SK-N-SH (cell line): Measurements from ENCODE around the gene H2BW1. TPM values are rescaled to one million over a fixed set of nuclear protein-coding genes. Genes with fewer than 3 reads are reported as not detected.

Source experiments
- CTCF ChIA-PET: fragments of 300-600, 350-600 bp; formaldehyde crosslinking; extraction: SDS; loops from one replicate; lab custom pipeline; 2021; lab: Yijun Ruan, JAX
- POLR2A ChIA-PET: fragments of 350-600 bp; sonication (Branson Sonifier 250); formaldehyde crosslinking; extraction: SDS; loops from one replicate; lab custom pipeline; 2020; ENCODE audit warnings: antibody characterized with exemption, inconsistent platforms; lab: Yijun Ruan, JAX
- DNase-seq: peaks from one replicate; pipeline ENCODE4 v3.0.0; 2012
- H2AFZ ChIP-seq: fragments of 200-600 bp; sonication (generic); 2 replicates; pipeline ENCODE4 v1.8.1; 2016; ENCODE audit warnings: antibody characterized with exemption, mild to moderate bottlenecking, low read depth
- H3F3A ChIP-seq: fragments of 200-600 bp; sonication (generic); replicated peaks from 2 replicates; pipeline ENCODE3; 2016; ENCODE audit warnings: antibody characterized with exemption, mild to moderate bottlenecking; ENCODE audit not compliant: insufficient read depth
- H3K27ac ChIP-seq, 2 experiments: fragments of 200-500 bp in 1 of 2; fragments of 200-600 bp in 1 of 2; sonication (Bioruptor generic) in 1 of 2; sonication (generic), shearing (Covaris generic) in 1 of 2; 2 replicates each; pipeline versions ENCODE4 v1.5.1 to v1.6.1; 2014 to 2016; ENCODE audit warnings: low read depth in 2 of 2, inconsistent platforms in 1 of 2, low read length in 1 of 2, mild to moderate bottlenecking in 1 of 2, mixed read lengths in 1 of 2
- H3K27me3 ChIP-seq: fragments of 200-600 bp; sonication (generic), shearing (Covaris generic); 2 replicates; pipeline ENCODE4 v1.6.1; 2016; ENCODE audit warnings: mixed run types; ENCODE audit not compliant: insufficient read depth
- H3K36me3 ChIP-seq, 2 experiments: fragments of 200-500 bp in 1 of 2; fragments of 200-600 bp in 1 of 2; sonication (Bioruptor generic) in 1 of 2; sonication (generic) in 1 of 2; replicated peaks in 1 of 2; 2 replicates each; pipeline versions ENCODE3 to v1.5.1; 2014 to 2016; ENCODE audit warnings: low read length in 1 of 2, mild to moderate bottlenecking in 1 of 2; ENCODE audit not compliant: insufficient read depth in 2 of 2, control insufficient read depth in 1 of 2
- H3K4me1 ChIP-seq, 2 experiments: fragments of 200-500 bp in 1 of 2; fragments of 200-600 bp in 1 of 2; sonication (Bioruptor generic) in 1 of 2; sonication (generic), shearing (Covaris generic) in 1 of 2; 2 replicates each; pipeline versions ENCODE4 v1.5.1 to v1.6.1; 2014 to 2016; ENCODE audit warnings: low read depth in 1 of 2, low read length in 1 of 2, mixed run types in 1 of 2; ENCODE audit not compliant: insufficient read depth in 2 of 2, control insufficient read depth in 1 of 2
- H3K4me2 ChIP-seq: fragments of 200-600 bp; sonication (generic), shearing (Covaris generic); 2 replicates; pipeline ENCODE4 v1.6.1; 2017; ENCODE audit warnings: mixed run types
- H3K4me3 ChIP-seq, 2 experiments: fragments of 200-500 bp in 1 of 2; fragments of 200-600 bp in 1 of 2; sonication (Bioruptor generic) in 1 of 2; sonication (generic), shearing (Covaris generic) in 1 of 2; 2 replicates each; pipeline versions ENCODE4 v1.5.1 to v1.8.1; 2014 to 2016; ENCODE audit warnings: low read depth in 2 of 2, inconsistent platforms in 1 of 2, low read length in 1 of 2, mild to moderate bottlenecking in 1 of 2, mixed read lengths in 1 of 2, moderate library complexity in 1 of 2
- H3K79me2 ChIP-seq: fragments of 200-600 bp; sonication (generic); 2 replicates; pipeline ENCODE4 v1.8.1; 2017; ENCODE audit warnings: mild to moderate bottlenecking; ENCODE audit not compliant: insufficient read depth
- H3K9ac ChIP-seq: fragments of 200-600 bp; sonication (generic); 2 replicates; pipeline ENCODE4 v1.6.1; 2017; ENCODE audit warnings: mixed run types
- H3K9me2 ChIP-seq: fragments of 200-600 bp; sonication (generic); 2 replicates; pipeline ENCODE4 v1.6.1; 2017; ENCODE audit warnings: mixed run types
- H3K9me3 ChIP-seq: fragments of 200-600 bp; sonication (generic); 2 replicates; pipeline ENCODE4 v1.6.1; 2017; ENCODE audit warnings: mixed run types, mild to moderate bottlenecking, moderate library complexity
- H4K20me1 ChIP-seq: fragments of 200-600 bp; sonication (generic); 2 replicates; pipeline ENCODE4 v1.6.1; 2017; ENCODE audit warnings: mild to moderate bottlenecking, mixed run types; ENCODE audit not compliant: insufficient read depth
- ELF1 ChIP-seq: IDR thresholded peaks from 2 replicates; pipeline ENCODE4 v1.4.0; 2012
- EP300 ChIP-seq, 2 experiments: IDR thresholded peaks; 2 replicates each; pipeline versions ENCODE4 v1.4.0 to v1.6.1; 2012; ENCODE audit warnings: borderline replicate concordance in 1 of 2, low read depth in 1 of 2, low read length in 1 of 2
- EZH2phosphoT487 ChIP-seq: fragments of 200-600 bp; sonication (generic); IDR thresholded peaks from 2 replicates; pipeline ENCODE4 v1.6.1; 2017; ENCODE audit warnings: low read depth, mixed run types, mild to moderate bottlenecking, antibody characterized with exemption, moderate library complexity, borderline replicate concordance
- FOXM1 ChIP-seq: IDR thresholded peaks from 2 replicates; pipeline ENCODE4 v1.4.0; 2012; ENCODE audit warnings: low read depth, mild to moderate bottlenecking
- GATA2 ChIP-seq: sonication (generic); formaldehyde crosslinking; IDR thresholded peaks from 2 replicates; pipeline ENCODE4 v1.5.0; 2020; ENCODE audit warnings: mild to moderate bottlenecking, missing genetic modification reagents
- IRF3 ChIP-seq: fragments of 150-350 bp; IDR thresholded peaks from 2 replicates; pipeline ENCODE4 v1.6.1; 2016; ENCODE audit warnings: mild to moderate bottlenecking, low read depth, low read length
- JUND ChIP-seq: IDR thresholded peaks from 2 replicates; pipeline ENCODE4 v1.4.0; 2012
- MEF2A ChIP-seq: IDR thresholded peaks from 2 replicates; pipeline ENCODE4 v1.4.0; 2012; ENCODE audit warnings: low read depth, borderline replicate concordance
- NRF1 ChIP-seq: IDR thresholded peaks from 2 replicates; pipeline ENCODE4 v1.6.1; 2012; ENCODE audit warnings: low read depth, mild to moderate bottlenecking, low read length
- POLR2AphosphoS5 ChIP-seq: IDR thresholded peaks from 2 replicates; pipeline ENCODE4 v1.6.1; 2012; ENCODE audit warnings: low read depth, low read length
- RCOR1 ChIP-seq: fragments of 150-350 bp; IDR thresholded peaks from 2 replicates; pipeline ENCODE4 v1.6.1; 2017; ENCODE audit warnings: antibody characterized with exemption, low read length
- RFX5 ChIP-seq: IDR thresholded peaks from 2 replicates; pipeline ENCODE4 v1.6.1; 2012; ENCODE audit warnings: mild to moderate bottlenecking, improper control_type of control experiment, low read length
- RXRA ChIP-seq: IDR thresholded peaks from 2 replicates; pipeline ENCODE4 v1.4.0; 2012; ENCODE audit warnings: low read depth, mild to moderate bottlenecking, borderline replicate concordance
- TCF12 ChIP-seq: IDR thresholded peaks from 2 replicates; pipeline ENCODE4 v1.4.0; 2012
- TEAD4 ChIP-seq: IDR thresholded peaks from 2 replicates; pipeline ENCODE4 v1.4.0; 2012; ENCODE audit warnings: mild to moderate bottlenecking, borderline replicate concordance; ENCODE audit not compliant: insufficient read depth
- YY1 ChIP-seq: IDR thresholded peaks from 2 replicates; pipeline ENCODE4 v1.4.0; 2012; ENCODE audit warnings: low read depth, mild to moderate bottlenecking
- WGBS: methylation state at CpG from one replicate; pipeline ENCODE4 v1.1.6; 2017; ENCODE audit warnings: low lambda C conversion rate; 5-methylcytosine and 5-hydroxymethylcytosine counted together
- polyA plus RNA-seq, 3 experiments: library from polyadenylated mRNA; depleted of rRNA; stranded (reverse); fragments of >200 nt; gene quantifications; 2 replicates each; pipeline ENCODE4 v1.2.3, GENCODE V29; 2012
- TF ChIP-seq, protein P1 (sequence below): IDR thresholded peaks from 2 replicates; pipeline ENCODE4 v1.4.0; 2012; ENCODE audit warnings: low read depth
- TF ChIP-seq, protein P2 (sequence below): IDR thresholded peaks from 2 replicates; pipeline ENCODE4; 2012
- TF ChIP-seq, protein P3 (sequence below): IDR thresholded peaks from 2 replicates; pipeline ENCODE4 v1.6.1; 2012; ENCODE audit warnings: mild to moderate bottlenecking, low read depth, low read length, moderate library complexity

Gene H2BW1
- polyA plus RNA-seq, 1 of the 3 experiments (the other 2 are of a cell fraction) = not detected

DNA sequence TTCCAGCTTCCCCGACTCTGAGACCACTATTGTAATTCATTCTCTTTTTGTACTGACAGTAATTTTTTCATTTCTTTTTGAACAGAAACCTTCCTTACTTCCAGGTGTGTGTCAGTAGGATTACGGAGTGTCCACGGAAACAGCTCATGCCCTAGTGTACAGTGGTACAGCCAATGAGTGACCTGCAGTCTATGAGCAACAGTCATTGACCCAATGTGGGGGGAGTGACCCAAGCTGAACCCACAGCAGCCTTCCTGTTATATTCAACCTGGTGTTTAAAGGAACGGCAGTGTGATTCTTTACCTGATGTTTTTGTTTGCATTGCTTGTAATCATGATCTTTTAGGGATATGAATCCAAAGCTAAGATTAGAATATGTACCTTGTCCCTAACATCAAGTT, 27.5 kb upstream of the H2BW1 start (continued):
- TF ChIP-seq TCF12 = no peak
- TF ChIP-seq IRF3 = no peak
- TF ChIP-seq GATA2 (CRISPR knock-in tag) = no peak
- TF ChIP-seq RFX5 = no peak
- TF ChIP-seq POLR2AphosphoS5 = no peak
- TF ChIP-seq MEF2A = no peak
- TF ChIP-seq RCOR1 = no peak

DNA sequence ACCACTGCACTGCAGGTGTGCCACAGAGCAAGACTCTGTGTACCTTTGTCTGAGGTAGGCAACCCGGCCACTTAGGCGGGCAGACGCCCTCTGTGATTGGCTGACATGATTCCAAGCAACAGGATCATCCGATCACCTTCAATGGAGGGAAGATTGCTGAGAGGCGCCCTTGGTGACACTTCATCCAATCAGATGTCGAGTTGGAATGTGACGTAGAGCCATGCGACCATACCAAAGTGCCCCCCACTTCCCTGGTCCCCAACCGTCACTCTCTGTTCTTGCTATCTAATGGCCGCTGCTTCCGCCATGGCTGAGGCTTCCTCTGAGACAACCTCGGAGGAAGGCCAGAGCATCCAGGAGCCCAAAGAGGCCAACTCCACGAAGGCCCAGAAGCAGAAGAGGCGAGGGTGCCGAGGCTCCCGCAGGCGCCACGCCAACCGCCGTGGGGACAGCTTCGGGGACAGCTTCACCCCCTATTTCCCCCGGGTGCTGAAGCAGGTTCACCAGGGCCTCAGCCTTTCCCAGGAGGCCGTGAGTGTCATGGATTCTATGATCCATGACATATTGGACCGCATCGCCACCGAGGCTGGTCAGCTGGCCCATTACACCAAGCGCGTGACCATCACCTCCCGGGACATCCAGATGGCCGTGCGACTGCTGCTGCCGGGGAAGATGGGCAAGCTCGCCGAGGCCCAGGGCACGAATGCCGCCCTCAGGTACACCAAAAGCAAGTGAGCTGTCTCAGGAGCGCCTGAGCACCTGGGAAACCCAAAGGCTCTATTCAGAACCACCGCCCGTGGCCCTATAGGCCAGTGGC, 26.4 kb upstream of the H2BW1 start, which contains the start of gene H2BW2:
Gene H2BW2, plus strand, starts transcription at position 268 of the 817 bp plus-strand sequence. Its CDS starts 39 bp downstream, at position 307.
- Histone ChIP-seq H3K36me3 (no peaks in the 10 kb centered on the region), H3K4me2 (no peak within 1 kb of the TSS), H4K20me1 (no peaks in the 10 kb centered on the region), H3K27ac (no peak within 1 kb of the TSS), H3K9ac (no peak within 1 kb of the TSS)
- CTCF ChIA-PET = no interaction called here
- POLR2A ChIA-PET = no interaction called here
- no peak for TF ChIP-seq RCOR1
- TF ChIP-seq EP300 (IDR thresholded peaks at IDR 0.05; ENCODE audit: borderline replicate concordance in 1 of 2, low read depth in 1 of 2, low read length in 1 of 2) = no peak
- TF ChIP-seq, protein P1, sequence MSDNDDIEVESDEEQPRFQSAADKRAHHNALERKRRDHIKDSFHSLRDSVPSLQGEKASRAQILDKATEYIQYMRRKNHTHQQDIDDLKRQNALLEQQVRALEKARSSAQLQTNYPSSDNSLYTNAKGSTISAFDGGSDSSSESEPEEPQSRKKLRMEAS = no peak
- no peak for TF ChIP-seq TCF12
- TF ChIP-seq, protein P2, sequence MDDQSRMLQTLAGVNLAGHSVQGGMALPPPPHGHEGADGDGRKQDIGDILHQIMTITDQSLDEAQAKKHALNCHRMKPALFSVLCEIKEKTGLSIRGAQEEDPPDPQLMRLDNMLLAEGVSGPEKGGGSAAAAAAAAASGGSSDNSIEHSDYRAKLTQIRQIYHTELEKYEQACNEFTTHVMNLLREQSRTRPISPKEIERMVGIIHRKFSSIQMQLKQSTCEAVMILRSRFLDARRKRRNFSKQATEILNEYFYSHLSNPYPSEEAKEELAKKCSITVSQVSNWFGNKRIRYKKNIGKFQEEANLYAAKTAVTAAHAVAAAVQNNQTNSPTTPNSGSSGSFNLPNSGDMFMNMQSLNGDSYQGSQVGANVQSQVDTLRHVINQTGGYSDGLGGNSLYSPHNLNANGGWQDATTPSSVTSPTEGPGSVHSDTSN = no peak
- TF ChIP-seq TEAD4 = no peak
- no peak for TF ChIP-seq JUND
- no peak for TF ChIP-seq FOXM1
- TF ChIP-seq EZH2phosphoT487 = no peak
- TF ChIP-seq YY1 = no peak
- TF ChIP-seq RXRA = no peak
- TF ChIP-seq, protein P3, sequence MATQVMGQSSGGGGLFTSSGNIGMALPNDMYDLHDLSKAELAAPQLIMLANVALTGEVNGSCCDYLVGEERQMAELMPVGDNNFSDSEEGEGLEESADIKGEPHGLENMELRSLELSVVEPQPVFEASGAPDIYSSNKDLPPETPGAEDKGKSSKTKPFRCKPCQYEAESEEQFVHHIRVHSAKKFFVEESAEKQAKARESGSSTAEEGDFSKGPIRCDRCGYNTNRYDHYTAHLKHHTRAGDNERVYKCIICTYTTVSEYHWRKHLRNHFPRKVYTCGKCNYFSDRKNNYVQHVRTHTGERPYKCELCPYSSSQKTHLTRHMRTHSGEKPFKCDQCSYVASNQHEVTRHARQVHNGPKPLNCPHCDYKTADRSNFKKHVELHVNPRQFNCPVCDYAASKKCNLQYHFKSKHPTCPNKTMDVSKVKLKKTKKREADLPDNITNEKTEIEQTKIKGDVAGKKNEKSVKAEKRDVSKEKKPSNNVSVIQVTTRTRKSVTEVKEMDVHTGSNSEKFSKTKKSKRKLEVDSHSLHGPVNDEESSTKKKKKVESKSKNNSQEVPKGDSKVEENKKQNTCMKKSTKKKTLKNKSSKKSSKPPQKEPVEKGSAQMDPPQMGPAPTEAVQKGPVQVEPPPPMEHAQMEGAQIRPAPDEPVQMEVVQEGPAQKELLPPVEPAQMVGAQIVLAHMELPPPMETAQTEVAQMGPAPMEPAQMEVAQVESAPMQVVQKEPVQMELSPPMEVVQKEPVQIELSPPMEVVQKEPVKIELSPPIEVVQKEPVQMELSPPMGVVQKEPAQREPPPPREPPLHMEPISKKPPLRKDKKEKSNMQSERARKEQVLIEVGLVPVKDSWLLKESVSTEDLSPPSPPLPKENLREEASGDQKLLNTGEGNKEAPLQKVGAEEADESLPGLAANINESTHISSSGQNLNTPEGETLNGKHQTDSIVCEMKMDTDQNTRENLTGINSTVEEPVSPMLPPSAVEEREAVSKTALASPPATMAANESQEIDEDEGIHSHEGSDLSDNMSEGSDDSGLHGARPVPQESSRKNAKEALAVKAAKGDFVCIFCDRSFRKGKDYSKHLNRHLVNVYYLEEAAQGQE = no peak
- no peak for TF ChIP-seq ELF1
- TF ChIP-seq GATA2 (CRISPR knock-in tag) = no peak
- no peak for TF ChIP-seq NRF1
- TF ChIP-seq, all 33 proteins: peak for 0
- Histone ChIP-seq H2AFZ (no peak within 1 kb of the TSS), H3K9me3 (no peaks in the 10 kb centered on the region), H3K9me2 (no peaks in the 10 kb centered on the region), H3K4me1 (no peaks in the 10 kb centered on the region), H3K79me2 (no peaks in the 10 kb centered on the region), H3K4me3 (no peak within 1 kb of the TSS), H3F3A (no peaks in the 10 kb centered on the region), H3K27me3 (no peaks in the 10 kb centered on the region; the same call in none of the 2 replicates)
- DNase-seq = no peak
- WGBS = 61% methylated on average over 18 of the region's 39 CpGs
